8988T (cell line): ENCODE results near the gene MYG1.
A peak's percentile ranks its signal among the peaks of the same experiment; 100 is the strongest.
"Not testable (repeated sequence)": the region's sequence is repeated elsewhere in the genome, so short reads cannot be mapped to it uniquely, and the experiment has no call there.

ENCODE experiments used
- DNase-seq: peaks from one replicate; pipeline ENCODE4 v3.0.0; 2011

The MYG1 gene

DNA sequence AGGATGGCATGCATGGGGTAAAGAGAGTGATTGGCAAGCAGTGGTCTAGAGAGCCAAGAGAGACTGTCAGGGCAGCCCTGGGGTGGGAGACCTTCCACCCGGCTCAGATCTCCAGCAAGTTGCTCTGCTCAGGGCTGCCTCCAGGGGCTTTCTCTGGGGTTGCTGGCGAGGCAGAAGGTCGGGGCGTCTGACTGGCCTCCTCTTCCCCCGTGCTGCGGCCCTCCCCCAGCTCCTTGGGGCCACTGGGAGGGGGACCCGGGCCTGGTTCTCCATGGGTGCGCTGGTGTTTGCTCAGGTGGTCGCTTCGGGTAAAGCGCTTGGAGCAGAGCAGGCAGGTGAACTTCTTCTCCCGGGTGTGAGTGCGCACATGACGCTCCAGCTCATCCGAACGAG, 28.5 kb downstream of the MYG1 start:
- peak; percentile 62 for DNase-seq

DNA sequence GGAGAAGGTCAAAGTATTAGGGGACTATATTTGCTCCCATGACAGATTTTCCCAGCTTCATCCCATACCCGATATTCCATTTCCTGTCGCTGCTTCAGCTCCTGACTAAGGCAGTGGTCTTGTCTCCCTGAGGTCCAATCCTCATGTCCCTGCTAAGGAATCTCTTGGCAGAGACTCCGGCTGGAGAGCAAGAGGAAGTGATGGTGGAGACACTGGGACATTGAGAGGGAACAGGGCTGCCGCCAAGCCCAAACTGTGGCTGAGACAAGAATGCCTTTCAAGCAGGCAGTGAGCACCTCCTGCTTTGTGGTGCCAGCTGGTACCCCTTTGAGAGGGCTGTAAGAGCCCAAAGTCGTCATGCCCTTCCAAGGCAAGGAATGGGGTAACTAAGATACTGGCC, 31.2 kb downstream of the MYG1 start:
- no peak for DNase-seq

DNA sequence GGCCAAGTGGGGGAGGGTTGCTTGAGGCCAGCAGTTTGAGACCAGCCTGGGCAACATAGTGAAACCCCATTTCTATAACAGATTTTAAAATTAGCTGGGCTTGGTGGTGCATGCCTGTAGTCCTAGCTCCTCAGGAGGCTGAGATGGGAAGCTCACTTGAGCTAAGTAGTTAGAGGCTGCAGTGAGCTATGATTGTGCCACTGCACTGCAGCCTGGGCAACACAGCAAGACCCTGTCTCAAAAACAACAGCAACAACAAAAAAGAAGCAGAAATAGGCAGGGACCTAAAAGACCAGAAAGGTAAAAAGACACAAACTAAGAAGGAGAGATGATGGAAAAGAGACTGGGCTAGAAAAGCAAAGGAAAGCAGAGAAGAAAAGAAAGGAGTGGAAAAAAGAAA, 32.8 kb downstream of the MYG1 start:
- not testable (repeated sequence) for DNase-seq

DNA sequence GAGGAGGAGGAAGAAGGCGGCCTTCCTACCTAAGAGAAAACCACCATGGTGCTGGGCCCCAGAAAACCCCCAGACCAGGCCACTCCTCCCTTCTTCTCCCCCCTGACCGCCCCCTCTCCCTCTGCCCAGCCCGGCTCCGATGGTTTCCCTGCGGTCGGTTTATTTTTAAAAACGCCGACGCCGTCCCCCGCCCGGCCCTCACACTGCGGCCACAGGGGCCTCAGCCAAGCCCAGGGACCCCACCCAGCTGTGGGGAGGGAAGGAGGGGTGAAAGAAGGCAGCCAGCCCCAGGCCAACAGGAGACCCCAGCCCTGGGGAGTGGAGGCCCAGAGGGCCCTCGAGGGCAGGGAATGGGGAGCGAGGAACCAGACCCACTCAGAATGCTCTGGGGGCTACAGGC, 33.2 kb downstream of the MYG1 start:
- no peak for DNase-seq

DNA sequence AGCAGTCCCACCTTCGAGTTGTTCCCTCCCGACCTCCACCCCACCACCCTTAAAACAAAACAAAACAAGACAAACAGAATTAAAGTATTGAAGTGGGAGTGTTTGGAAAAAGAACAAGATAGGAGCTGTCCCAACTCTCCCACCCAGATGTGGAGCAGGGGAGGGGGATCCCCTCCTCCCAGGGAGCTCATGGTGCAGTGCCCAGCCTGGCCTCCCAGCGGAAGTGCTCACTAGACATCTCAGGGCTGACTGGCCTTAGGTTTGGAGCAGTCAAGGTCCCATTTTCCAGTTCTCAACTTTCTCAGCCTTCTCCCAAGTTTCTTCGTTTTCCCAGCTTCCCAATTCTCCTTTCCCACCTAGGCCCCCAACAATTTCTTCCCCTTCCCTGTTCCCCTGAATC, 33.8 kb downstream of the MYG1 start:
- DNase-seq: no peak

DNA sequence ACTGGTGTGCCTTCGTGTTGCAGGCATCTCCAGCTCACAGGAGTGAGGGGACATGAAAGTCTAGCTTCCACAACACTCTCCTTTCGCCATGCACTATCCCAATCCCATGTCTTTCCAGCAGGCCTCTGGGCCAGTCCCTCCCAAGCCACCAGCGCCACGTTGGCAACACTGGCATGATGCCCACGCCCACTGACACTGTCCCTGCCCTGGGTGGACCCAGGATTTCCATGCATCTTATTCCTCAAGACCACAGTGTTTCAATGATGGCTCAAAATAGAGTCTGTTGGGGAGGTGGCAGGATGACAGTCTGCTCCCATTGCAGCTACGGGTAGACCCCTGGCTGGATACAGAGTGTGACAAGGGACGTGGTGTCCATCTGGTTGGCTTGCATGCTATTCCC, 34.4 kb downstream of the MYG1 start:
- DNase-seq: no peak

DNA sequence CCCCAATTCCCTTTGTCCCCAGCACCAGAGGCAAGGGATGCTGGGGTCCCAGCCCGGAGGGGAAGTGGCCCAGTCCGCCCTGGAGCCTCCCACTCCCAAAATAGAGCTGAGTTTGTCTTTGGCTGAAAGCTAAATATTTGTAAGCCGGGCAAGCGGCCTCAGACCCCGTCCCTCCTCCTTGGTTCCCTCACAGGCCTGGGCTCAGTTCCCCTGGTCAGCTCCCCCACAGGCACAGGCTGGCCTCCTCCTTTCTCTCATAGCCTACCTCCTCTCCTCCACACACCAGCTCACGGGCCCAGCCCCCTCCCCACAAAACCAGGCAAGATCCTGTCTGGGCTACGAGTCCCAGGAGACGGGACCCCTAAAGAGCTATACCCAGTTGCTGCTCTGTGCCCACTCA, 35.3 kb downstream of the MYG1 start:
- DNase-seq: no peak

DNA sequence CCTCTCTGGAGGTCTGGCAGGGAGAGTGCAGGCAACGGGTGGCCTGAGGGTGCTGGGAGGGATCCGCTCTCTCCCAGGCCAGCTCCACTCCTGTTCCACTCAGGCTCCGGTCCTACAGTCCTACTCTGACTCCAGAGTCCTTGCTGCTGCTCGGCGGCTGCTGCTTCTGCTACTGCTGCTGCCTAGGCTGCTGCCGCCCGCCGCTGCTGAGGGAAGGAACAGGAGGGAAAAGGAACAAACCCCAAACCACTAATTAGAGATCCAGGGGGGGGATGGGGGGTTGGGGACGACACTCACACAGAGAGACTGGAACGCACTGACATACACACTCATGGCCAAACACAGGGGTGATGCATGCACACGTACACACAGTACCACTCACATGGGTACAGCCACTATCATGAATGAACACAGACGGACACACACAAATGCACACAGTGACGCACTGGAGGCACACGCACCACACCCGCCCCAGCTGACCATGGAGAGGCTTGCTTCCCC, 36.7 kb downstream of the MYG1 start, which contains the start of gene SP7:
Gene SP7 (minus strand): TSS at position 174 of the 501 bp plus-strand sequence. CDS start 708 bp downstream, outside the sequence.
- DNase-seq: no peak

DNA sequence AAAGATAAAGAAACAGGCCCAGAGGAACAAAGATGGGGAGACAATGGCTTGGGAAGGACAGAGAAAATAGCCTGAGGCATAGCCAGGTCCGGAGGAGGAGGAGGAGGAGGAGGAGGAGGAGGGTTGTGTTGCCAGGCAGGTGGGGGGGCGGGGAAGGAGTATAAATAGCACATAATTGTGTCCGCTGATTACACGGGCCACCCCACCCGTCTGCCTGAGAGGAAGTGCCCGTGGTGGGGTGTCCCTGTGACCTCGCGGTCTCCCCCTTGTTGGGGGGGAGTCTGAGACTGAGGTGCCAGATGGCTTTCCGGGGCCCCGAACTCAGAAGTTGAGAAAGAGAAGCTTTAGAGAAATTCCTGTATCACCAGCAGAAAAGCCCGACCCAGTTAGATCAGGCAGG, 38.5 kb downstream of the MYG1 start:
- no peak for DNase-seq

DNA sequence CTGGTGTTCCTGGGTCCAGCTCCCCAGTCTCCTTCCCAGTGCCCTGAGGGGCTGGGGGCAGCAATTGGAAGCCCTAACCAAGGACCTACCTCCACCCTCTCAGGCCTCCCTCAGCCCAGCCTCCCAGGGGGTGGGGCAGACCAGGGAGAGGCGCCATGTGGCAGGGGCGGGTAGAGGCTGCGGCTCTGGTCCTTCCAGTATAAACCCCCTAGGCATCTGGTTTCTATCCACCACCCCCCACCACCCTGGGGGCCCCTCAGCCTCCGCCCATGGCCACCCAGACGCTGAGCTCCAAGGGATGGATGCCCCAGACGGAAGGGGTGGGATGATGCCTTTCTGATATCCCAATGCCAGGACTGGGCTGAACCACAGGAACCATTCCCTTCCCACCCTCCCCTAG, 39.4 kb downstream of the MYG1 start:
- no peak for DNase-seq

DNA sequence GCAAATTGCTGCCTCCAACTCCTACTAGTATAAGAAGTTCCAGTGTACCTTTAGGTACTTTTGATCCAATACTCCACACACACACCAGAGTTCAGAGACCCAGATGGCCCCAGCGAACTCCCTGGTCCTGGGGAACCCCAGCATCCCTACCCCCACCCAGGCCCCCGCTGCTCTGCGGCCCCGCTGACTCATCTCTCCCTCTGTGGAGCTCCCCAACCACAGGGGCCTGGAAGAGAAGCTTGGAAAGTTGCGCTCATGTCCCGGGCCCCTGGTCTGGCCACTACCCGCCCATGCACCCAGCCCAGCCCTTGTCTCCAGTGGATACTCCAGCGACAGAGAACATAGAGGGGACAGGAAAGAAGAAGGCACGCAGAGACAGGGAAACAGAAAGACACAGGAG, 40.9 kb downstream of the MYG1 start:
- DNase-seq: no peak

DNA sequence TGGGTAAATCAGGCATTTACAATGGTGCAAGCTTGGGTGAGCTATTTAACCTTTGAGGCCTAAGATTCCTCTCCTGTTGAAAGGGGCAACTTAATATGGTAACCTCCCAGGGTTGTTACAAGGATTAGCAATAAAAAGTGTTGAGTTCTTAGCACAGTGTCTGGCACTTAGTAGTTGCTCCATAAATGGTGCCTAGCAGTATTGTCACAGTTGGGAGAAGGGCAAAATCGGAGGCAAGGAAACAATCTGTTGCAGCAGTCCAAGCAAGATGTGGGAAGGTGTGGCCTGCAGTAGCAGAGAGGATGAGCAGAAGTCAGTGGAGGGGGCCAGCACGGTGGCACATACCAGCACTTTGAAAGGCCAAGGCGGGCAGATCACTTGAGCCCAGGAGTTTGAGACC, 44.0 kb downstream of the MYG1 start:
- DNase-seq: no peak

DNA sequence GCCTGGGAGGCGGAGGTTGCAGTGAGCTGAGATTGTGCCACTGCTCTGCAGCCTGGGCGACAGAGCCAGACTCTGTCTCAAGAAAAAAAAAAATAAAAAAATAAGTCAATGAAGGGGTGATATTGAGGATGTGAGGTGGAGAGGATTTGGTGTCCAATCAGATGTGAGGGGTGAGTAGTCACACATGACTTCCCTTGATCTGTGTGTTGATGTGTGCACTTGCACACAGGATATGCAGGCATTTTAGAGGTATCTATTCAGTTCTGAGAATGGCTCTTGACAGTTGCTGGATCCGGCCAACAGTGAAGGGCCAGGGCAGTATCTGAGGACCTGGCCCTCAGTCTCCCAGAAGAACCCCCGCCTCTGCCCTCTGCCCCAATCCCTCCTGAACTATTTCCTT, 44.5 kb downstream of the MYG1 start:
- no peak for DNase-seq

DNA sequence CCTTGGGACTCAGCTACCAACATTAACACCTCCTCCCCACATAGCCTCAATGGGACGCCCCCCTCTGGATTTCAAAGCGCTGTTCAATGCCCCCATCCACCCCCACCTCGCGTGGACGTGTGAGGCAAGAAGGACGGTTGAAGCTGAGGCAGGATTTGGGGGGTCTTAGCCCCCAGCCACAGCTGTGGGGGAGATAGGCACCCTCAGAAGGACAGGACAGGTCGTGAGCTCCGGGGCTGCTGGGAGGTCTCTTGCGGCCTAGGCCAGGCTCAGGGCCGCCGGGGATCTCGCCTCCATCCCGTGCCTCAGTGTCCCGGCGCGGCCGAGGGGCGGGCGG, 45.0 kb downstream of the MYG1 start:
- DNase-seq: no peak

DNA sequence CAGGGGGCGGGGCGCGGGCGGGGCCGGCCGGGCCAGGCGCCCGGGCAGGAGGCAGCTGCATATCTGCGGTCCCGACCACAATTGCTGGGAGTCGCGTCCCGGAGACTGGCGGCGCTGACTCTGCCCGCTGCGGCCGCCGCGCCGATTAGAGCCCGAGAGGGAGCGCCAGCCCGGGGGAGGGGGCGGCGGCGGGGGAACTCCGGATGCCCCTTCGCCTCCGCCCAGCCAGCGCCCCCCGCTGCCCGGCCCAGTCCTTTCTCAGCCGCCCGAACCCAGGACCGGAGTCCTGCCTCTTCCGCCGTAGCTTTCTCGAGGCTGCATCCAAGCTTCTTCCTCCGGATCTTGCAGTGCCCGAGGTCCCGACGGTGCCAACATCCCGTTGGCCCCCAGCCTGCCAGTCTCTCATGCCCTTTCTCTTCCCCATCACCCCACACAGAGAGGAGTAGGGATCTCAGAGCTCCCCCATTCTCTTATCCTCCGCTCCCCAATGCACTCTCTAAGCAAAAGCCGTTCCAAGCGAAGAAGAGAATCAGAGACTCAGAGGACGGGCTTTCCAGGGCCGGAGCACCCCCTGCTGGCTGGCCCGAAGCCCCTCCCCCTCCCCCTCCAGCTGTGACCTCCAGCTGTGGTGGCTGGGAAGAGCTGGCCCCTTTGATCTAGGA, 45.5 kb downstream of the MYG1 start:
- peak; percentile 74 for DNase-seq

DNA sequence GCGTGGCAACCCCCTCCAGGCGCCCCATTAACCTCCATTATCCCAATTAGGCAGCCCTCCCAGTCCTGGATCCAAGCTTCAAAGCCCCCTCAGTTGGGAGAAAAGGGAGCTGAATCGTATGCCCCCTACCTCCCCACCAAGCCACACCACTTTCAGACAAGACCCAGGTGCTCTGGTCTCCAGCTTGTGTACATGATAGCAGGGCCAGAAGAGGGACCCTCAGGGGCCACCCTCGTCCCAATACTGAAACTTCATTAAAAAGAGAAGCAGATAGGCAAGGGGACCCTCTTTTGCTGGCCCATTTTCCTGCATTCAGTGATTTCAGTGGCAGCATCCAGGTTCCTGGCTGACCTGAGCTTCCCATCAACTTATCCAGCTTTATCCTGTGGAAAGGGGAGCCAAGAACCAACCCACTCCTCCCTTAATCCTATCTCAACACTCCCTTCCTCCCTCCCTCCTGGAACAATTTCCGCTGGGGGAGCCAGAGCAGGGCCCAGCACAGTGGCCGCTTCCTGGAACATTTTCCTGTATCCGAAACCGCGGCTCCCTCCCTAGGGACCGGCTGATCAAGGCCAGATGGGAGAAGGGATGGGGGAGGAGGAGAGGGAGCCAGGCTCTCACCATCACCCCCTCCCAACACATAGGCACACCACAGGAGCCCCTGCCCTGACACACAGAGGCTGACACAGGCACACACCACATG, 46.1 kb downstream of the MYG1 start:
- no peak for DNase-seq

DNA sequence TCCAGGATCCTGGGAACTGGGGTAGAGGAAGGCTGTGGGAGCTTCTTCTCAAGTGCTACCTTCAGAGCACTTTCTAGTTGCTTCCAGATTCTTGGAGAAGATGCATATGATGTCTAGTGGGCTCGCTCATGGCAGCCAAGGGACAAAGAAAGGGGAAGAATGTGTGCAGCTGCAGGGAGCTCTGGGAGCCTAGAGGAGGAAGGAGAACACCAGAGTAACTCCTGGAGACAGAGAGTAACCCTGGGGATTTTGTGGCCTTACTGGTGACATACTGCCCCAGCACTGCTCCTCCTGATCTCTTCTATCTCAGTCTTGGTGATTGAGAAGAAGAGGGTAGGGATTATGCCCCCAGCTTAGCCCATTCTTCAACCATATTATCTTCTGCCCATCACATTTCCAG, 47.0 kb downstream of the MYG1 start:
- no peak for DNase-seq

DNA sequence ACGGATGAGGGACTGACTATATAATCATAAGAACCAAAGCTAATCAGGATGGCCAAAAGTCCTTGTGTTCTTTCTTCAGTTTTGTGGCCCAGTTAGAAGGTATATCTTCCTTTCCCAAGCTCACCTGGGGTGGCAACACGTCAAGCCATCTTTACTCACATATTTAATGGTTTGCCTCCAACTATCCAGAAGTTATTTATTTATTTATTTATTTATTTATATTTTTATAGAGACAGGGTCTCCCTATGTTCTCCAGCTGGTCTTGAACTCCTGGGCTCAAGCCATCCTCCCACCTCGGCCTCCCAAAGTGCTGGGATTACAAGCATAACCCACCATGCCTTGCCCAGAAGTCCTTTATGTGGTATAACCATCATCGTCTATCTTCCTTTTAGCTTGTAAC, 48.4 kb downstream of the MYG1 start:
- DNase-seq: no peak

DNA sequence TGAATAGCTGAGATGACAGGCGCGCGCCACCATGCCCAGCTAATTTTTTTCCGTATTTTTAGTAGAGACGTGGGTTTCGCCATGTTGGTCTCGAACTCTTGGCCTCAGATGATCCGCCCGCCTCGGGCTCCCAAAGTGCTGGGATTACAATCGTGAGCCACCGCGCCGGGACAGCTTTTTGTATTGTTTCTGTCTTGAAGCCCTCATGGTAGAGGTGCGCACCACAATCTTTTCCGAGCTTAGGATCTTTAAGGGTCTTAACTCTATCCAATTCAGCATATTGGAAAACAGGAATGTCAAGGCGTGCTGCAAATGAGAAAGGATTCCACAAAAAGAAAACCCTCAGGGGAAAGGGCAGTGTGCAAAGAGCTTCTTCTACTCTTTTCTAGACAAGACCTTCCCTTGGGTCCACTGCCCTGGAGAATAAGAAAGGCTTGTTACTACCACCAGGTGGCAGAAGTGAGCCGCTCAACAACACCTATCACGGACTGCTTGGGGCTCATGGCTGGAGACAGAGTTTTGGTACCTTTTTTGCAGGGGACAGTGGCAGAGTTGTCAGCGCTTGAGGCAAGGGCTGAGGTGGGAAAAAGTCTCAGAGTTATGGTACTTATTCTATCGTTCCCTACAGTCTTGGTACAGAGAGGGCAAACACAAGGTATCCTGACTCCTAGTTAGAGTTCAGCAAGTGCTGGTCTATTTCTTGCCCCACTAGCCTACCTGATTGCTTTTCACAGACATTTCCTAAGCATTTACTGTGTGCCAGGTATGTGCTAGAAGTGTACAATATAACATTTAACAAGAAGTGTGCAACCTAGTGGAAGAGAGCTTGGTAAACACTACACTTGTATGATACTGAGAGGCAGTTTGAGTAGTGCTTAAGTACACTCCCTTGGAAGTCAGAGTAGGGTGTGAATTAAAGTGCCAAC, 53.1 kb downstream of the MYG1 start:
- no peak for DNase-seq

DNA sequence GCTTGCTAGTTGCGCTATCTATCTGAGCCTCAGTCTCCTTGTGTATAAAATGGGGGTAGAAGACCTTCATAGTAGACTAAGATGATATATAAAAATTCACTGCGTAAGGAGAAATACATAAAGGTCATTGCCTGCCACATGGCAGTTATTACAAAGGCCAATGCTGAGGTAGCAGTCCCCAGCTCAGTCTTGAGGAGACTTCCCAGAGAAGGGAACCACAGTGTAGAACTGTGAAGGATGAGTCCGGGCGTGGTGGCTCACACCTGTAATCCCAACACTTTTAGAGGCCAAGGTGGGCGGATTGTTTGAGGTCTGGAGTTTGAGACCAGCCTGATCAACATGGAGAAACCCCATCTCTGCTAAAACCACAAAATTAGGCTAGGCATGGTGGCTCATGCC, 53.8 kb downstream of the MYG1 start:
- DNase-seq: no peak

DNA sequence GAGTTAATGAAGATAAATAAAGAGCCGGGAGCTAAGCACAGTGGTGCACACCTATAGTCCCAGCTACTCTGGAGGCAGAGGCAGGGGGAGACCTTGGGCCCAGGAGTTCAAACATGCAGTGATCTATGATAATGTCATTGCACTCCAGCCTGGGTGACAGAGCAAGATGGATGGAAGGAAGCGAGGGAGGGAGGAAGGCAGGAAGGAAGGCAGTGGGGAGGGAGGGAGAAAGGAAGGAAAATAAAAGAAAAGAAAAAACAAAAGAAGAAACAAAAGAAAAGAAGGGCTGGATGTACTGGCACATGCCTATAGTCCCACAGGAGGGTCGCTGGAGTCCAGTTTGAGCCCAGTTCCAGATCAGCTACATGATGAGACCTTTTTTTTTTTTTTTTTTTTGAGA, 55.6 kb downstream of the MYG1 start:
- no peak for DNase-seq
